Measurements from ENCODE around the gene SLC17A7. TPM values are rescaled to one million over a fixed set of nuclear protein-coding genes. Genes with fewer than 3 reads are reported as not detected.

Gene SLC17A7
- total RNA-seq (not detected), polyA plus RNA-seq (not detected)

DNA sequence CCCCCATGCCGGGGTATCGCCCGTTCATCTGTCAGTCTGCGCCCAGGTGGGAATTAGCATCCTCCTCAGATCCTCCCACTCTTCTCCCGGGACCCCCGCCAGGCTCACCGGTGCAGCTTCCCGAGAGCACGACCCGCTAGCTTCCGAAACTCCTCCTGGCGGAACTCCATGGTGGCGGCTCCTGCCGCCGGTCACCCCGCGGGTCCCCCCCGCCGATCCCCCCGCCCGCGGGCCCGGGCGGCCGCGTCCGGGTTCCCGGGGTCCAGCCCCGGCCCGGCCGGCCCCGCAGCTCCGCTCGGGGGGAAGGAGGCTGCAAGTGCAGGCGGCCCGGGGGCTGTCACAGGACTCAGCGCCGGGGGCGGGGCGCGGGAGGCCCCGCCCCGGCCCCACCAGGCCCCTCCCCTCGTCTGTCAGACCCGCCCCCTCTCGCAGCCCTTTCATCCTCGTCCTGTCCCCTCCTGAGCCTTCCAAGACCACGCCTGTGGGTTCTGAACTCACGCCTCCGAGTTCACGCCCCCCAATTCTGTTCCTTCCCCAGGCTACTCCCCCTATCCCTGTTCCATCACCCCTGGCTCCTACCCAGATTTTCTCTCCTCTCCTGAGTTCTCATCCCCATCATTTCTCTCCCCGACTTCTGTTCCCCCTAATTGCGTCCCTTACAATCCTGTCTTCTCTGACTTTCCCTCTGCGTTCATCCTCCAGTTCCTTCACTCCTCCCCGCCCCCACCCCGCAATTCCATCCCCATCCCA is at the start of gene SLC17A7:
Gene SLC17A7, minus strand, starts transcription at position 318 of the 750 bp plus-strand sequence. Its CDS starts 148 bp downstream, at position 170.
- Histone ChIP-seq H3K27me3 (ENCODE audit: control insufficient read depth, insufficient read depth, low read length) (peaks cover 36% of the 10 kb centered on the region), H3K36me3 (ENCODE audit: control insufficient read depth, insufficient read depth, low read length) (peaks cover 5% of the 10 kb centered on the region), H3K4me3 (ENCODE audit: low read depth, low read length) (no peak within 1 kb of the TSS), H3K9me3 (ENCODE audit: control insufficient read depth in 2 of 2, low read length in 2 of 2) (no peaks in the 10 kb centered on the region), H3K4me1 (ENCODE audit: control insufficient read depth, insufficient read depth, low read length, poor library complexity, severe bottlenecking) (peaks cover 38% of the 10 kb centered on the region), H3K27ac (ENCODE audit: insufficient read depth, low read length, poor library complexity, severe bottlenecking) (no peak within 1 kb of the TSS)
- no peak for ATAC-seq (ENCODE audit: low read depth in 2 of 2)
- peaks cover 72% of the 10 kb centered on the region for H3K27me3 Mint-ChIP-seq
- H3K4me3 Mint-ChIP-seq = peak within 1 kb of the TSS; percentile 82 to 92 (median 86)
- H3K4me1 Mint-ChIP-seq = peaks cover 0 to 56% (median 27%) of the 10 kb centered on the region in 4 donors
- peaks cover 0 to 7% (median 0%) of the 10 kb centered on the region in 7 donors for H3K9me3 Mint-ChIP-seq
- peak within 1 kb of the TSS; percentile 39 to 86 (median 47) for H3K27ac Mint-ChIP-seq
- DNase-seq = peak in 2 of 3 donors; percentile 44 to 45
- peaks cover 4% of the 10 kb centered on the region for H3K36me3 Mint-ChIP-seq

DNA sequence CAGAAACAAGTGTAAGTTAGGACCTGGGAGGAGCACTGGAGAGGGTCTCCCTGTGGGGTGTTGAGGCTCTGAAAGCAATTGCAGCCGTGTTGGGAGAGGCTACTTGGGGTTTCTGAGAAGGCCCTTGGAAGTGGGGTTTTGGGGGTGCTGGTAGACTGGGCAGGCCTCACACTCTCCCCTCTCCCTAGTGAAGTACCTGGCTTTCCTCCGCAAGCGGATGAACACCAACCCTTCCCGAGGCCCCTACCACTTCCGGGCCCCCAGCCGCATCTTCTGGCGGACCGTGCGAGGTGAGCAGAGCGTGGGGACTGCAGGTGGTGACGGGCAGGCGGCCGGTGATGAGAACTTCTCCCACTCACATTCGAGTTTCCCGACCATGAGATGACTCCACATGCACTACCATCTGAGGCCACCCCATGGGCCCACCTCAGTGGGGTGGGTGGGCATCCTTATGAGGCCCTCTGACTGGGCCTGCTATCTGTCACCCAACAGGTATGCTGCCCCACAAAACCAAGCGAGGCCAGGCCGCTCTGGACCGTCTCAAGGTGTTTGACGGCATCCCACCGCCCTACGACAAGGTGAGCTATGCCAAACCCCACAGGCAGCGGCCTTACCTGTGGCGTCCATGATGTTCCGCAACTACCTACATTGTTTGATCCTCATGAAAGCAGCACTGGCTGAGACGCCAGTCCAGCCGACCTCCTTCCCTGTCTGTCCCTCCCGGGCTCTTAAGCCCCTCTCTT is 49.1 kb upstream of the SLC17A7 start:
- Mint-ChIP-seq H3K36me3 (peaks cover 42% of the 10 kb centered on the region), H3K9me3 (peaks cover 0 to 2% (median 0%) of the 10 kb centered on the region in 7 donors), H3K27ac (peak overlapping the region; percentile 73 to 98 (median 85)), H3K27me3 (no peaks in the 10 kb centered on the region), H3K4me1 (peaks cover 0 to 74% (median 39%) of the 10 kb centered on the region in 4 donors), H3K4me3 (peak overlapping the region; percentile 93 to 98 (median 98))
- H3K36me3 ChIP-seq (ENCODE audit: control insufficient read depth, insufficient read depth, low read length) = peaks cover 49% of the 10 kb centered on the region
- H3K4me3 ChIP-seq (ENCODE audit: low read depth, low read length) = peak overlapping the region; percentile 99
- peak overlapping the region; percentile 79 for H3K27ac ChIP-seq (ENCODE audit: insufficient read depth, low read length, poor library complexity, severe bottlenecking)
- peaks cover 42% of the 10 kb centered on the region for H3K4me1 ChIP-seq (ENCODE audit: control insufficient read depth, insufficient read depth, low read length, poor library complexity, severe bottlenecking)
- DNase-seq (no peak), ATAC-seq (ENCODE audit: low read depth in 2 of 2) (no peak)
- H3K9me3 ChIP-seq (ENCODE audit: control insufficient read depth in 2 of 2, low read length in 2 of 2) = no peaks in the 10 kb centered on the region
- H3K27me3 ChIP-seq (ENCODE audit: control insufficient read depth, insufficient read depth, low read length) = no peaks in the 10 kb centered on the region

DNA sequence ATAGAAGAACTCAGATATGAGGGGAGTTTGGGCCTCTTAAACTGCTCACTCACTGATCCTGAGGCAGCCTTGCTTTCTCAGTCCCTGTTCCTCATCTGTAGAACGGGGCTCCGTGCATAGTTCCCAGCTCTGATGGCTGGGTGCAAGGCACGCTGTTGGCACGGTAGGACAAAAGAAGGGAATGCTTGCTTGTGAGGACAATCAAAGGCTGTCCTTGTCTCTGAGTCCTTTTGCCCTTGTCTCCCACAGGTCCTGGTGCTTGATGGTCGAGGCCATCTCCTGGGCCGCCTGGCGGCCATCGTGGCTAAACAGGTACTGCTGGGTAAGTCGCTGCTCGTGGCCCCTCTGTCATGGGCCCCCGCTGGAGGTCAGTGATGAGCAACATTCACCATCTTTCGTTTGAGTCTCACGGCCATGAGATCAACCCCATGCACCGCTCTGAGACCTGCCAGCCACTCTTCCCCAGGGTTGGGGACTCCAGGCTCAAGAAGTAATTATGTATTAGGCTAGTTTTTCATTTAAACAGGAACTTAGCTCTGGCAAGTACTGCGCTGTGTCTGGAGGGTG is 48.4 kb upstream of the SLC17A7 start:
- H3K27ac ChIP-seq (ENCODE audit: insufficient read depth, low read length, poor library complexity, severe bottlenecking) = peak overlapping the region; percentile 79
- H3K36me3 ChIP-seq (ENCODE audit: control insufficient read depth, insufficient read depth, low read length) = peaks cover 56% of the 10 kb centered on the region
- H3K4me1 ChIP-seq (ENCODE audit: control insufficient read depth, insufficient read depth, low read length, poor library complexity, severe bottlenecking) = peaks cover 41% of the 10 kb centered on the region
- H3K4me1 Mint-ChIP-seq = peaks cover 0 to 68% (median 39%) of the 10 kb centered on the region in 4 donors
- peaks cover 0 to 2% (median 0%) of the 10 kb centered on the region in 7 donors for H3K9me3 Mint-ChIP-seq
- H3K36me3 Mint-ChIP-seq = peaks cover 42% of the 10 kb centered on the region
- H3K4me3 ChIP-seq (ENCODE audit: low read depth, low read length) = peak overlapping the region; percentile 99
- H3K27ac Mint-ChIP-seq = peak overlapping the region; percentile 60 to 98 (median 73)
- DNase-seq = no peak
- H3K4me3 Mint-ChIP-seq = peak overlapping the region; percentile 93 to 98 (median 98)
- H3K9me3 ChIP-seq (ENCODE audit: control insufficient read depth in 2 of 2, low read length in 2 of 2) = no peaks in the 10 kb centered on the region
- H3K27me3 Mint-ChIP-seq = no peaks in the 10 kb centered on the region
- no peaks in the 10 kb centered on the region for H3K27me3 ChIP-seq (ENCODE audit: control insufficient read depth, insufficient read depth, low read length)
- ATAC-seq (ENCODE audit: low read depth in 2 of 2) = no peak

DNA sequence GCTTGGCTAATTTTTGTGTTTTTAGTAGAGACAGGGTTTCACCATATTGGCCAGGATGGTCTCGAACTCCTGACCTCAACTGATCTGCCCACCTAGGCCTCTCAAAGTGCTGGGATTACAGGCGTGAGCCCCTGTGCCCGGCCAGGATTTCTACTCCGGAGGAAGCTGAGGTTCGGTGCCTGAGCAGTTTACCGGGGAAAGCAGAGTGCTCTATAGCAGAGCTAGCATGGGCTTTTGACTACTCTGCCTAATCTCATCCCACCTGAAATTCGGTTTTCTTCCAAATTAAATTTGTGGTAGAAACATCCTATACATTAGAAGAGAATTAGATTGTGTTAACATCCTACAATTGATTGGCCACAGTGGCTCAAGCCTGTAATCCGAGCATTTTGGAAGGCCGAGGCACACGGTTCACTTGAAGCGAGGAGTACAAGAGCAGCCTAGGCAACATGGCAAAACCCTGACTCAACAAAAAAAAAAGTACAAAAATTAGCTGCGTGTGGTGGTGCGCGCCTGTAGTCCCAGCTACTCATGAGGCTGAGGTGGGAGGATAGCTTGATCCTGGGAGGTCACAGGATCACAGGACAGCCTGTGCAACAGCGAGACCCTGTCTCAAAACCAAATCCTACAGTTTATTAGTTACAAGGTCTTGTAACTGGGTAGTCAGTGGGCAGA is 47.7 kb upstream of the SLC17A7 start:
- H3K36me3 Mint-ChIP-seq = peaks cover 42% of the 10 kb centered on the region
- DNase-seq (no peak), ATAC-seq (ENCODE audit: low read depth in 2 of 2) (no peak)

DNA sequence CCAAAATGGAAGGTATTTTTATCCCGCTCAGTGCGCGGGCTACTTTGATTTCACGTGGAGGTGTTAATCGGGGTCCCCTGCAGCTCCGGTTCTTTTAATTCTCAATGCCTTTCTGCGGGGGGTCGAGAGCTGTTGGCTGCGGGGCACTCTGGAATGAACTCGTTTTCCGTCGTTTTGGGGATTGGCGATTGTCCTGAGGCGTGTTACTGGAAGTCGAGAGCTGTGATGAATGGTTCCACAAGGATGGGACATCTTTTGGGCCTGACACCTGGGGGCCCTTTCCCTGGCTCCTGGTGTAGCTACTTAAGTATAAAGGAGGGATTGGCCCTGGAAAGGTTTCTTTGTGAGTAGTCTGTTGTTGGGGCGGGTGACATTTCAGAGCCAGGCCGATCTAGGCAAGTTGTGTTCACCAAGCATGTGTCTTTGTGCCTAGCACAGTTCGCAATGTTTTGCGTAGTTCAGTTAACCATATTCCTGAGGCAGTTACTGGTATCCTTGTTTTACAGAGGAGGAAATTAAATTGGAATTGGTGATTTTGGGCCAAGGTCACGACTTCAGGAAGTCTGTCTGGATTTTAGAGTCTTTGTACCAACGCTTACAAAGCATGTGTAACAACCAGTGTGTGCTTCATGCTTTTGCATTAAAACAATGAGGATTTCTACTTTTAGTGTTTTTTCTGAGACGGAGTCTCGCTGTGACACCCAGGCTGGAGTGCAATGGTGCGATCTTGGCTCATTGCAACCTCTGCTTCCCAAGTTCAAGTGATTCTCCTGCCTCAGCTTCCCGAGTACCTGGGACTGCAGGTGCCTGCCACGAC is 46.9 kb upstream of the SLC17A7 start:
- Histone ChIP-seq H3K36me3 (ENCODE audit: control insufficient read depth, insufficient read depth, low read length) (peaks cover 64% of the 10 kb centered on the region), H3K9me3 (ENCODE audit: control insufficient read depth in 2 of 2, low read length in 2 of 2) (no peaks in the 10 kb centered on the region), H3K27ac (ENCODE audit: insufficient read depth, low read length, poor library complexity, severe bottlenecking) (peak overlapping the region; percentile 79), H3K4me3 (ENCODE audit: low read depth, low read length) (peak overlapping the region; percentile 99), H3K4me1 (ENCODE audit: control insufficient read depth, insufficient read depth, low read length, poor library complexity, severe bottlenecking) (peaks cover 41% of the 10 kb centered on the region), H3K27me3 (ENCODE audit: control insufficient read depth, insufficient read depth, low read length) (no peaks in the 10 kb centered on the region)
- no peaks in the 10 kb centered on the region for H3K27me3 Mint-ChIP-seq
- peak overlapping the region; percentile 93 to 98 (median 98) for H3K4me3 Mint-ChIP-seq
- H3K4me1 Mint-ChIP-seq = peaks cover 0 to 72% (median 39%) of the 10 kb centered on the region in 4 donors
- H3K27ac Mint-ChIP-seq = peak overlapping the region; percentile 97 to 98 (median 98)
- peaks cover 46% of the 10 kb centered on the region for H3K36me3 Mint-ChIP-seq
- ATAC-seq (ENCODE audit: low read depth in 2 of 2) (no peak), DNase-seq (no peak)
- H3K9me3 Mint-ChIP-seq = peaks cover 0 to 2% (median 0%) of the 10 kb centered on the region in 7 donors

More for the DNA sequence above, 47.7 kb upstream of the SLC17A7 start:
- no peaks in the 10 kb centered on the region for H3K9me3 ChIP-seq (ENCODE audit: control insufficient read depth in 2 of 2, low read length in 2 of 2)
- peak overlapping the region; percentile 99 for H3K4me3 ChIP-seq (ENCODE audit: low read depth, low read length)
- Mint-ChIP-seq H3K9me3 (peaks cover 0 to 2% (median 0%) of the 10 kb centered on the region in 7 donors), H3K4me3 (peak overlapping the region; percentile 93 to 98 (median 98)), H3K27ac (peak overlapping the region; percentile 97 to 98 (median 98)), H3K4me1 (peaks cover 0 to 71% (median 39%) of the 10 kb centered on the region in 4 donors), H3K27me3 (no peaks in the 10 kb centered on the region)
- peaks cover 41% of the 10 kb centered on the region for H3K4me1 ChIP-seq (ENCODE audit: control insufficient read depth, insufficient read depth, low read length, poor library complexity, severe bottlenecking)
- H3K36me3 ChIP-seq (ENCODE audit: control insufficient read depth, insufficient read depth, low read length) = peaks cover 60% of the 10 kb centered on the region
- peak overlapping the region; percentile 79 for H3K27ac ChIP-seq (ENCODE audit: insufficient read depth, low read length, poor library complexity, severe bottlenecking)
- H3K27me3 ChIP-seq (ENCODE audit: control insufficient read depth, insufficient read depth, low read length) = no peaks in the 10 kb centered on the region

DNA sequence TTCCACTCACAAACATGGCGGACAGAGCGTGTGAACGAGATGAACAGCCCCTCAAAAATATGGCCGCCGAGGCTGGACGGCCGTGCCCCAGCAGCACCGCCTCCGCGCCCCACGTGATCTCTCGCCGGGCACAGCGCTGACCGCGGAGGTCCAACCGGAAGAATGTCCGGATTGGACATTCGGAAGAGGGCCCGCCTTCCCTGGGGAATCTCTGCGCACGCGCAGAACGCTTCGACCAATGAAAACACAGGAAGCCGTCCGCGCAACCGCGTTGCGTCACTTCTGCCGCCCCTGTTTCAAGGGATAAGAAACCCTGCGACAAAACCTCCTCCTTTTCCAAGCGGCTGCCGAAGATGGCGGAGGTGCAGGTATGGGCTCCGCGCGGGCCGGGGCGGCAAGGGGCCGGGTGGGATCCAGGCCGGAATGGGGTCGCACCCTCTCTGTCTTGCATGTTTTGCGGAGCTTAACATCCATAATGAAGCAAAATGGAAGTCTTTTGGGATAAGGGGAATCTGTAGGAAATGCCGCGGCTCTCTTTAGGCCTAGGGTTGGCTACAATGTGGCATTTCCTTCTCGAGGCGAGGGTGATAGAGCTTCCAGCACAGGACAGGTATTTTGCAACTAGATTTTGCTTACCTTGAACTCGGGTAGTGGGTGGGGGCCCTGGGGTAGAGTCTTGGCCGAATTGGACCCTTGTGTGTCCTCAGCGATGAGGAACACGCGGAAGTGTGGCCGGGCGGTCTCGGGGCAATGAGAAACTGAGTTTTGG is 46.1 kb upstream of the SLC17A7 start, which contains the start of gene RPL13A:
Gene RPL13A, plus strand, starts transcription at position 332 of the 769 bp plus-strand sequence. Its CDS starts 22 bp downstream, at position 354.
- Mint-ChIP-seq H3K27ac (peak within 1 kb of the TSS; percentile 97 to 98 (median 98)), H3K4me1 (peaks cover 0 to 67% (median 32%) of the 10 kb centered on the region in 4 donors), H3K4me3 (peak within 1 kb of the TSS; percentile 93 to 98 (median 98)), H3K9me3 (peaks cover 0 to 2% (median 0%) of the 10 kb centered on the region in 7 donors), H3K27me3 (no peaks in the 10 kb centered on the region), H3K36me3 (peaks cover 42% of the 10 kb centered on the region)
- H3K4me1 ChIP-seq (ENCODE audit: control insufficient read depth, insufficient read depth, low read length, poor library complexity, severe bottlenecking) = peaks cover 38% of the 10 kb centered on the region
- ATAC-seq (ENCODE audit: low read depth in 2 of 2) (peak; percentile 92 to 94), DNase-seq (peak; percentile 99 to 100 (median 100))
- no peaks in the 10 kb centered on the region for H3K27me3 ChIP-seq (ENCODE audit: control insufficient read depth, insufficient read depth, low read length)
- peak within 1 kb of the TSS; percentile 99 for H3K4me3 ChIP-seq (ENCODE audit: low read depth, low read length)
- H3K9me3 ChIP-seq (ENCODE audit: control insufficient read depth in 2 of 2, low read length in 2 of 2) = no peaks in the 10 kb centered on the region
- H3K27ac ChIP-seq (ENCODE audit: insufficient read depth, low read length, poor library complexity, severe bottlenecking) = peak within 1 kb of the TSS; percentile 79
- H3K36me3 ChIP-seq (ENCODE audit: control insufficient read depth, insufficient read depth, low read length) = peaks cover 64% of the 10 kb centered on the region

Measured in CD4-positive, CD25-positive, alpha-beta regulatory T cell (primary cell).